GM19438 (cell line): ENCODE data around the gene NTNG1.
"Not testable (repeated sequence)": the region's sequence is repeated elsewhere in the genome, so short reads cannot be mapped to it uniquely, and the experiment has no call there.

Experiments used
- ATAC-seq: cut with Tn5 transposase; IDR thresholded peaks from one replicate; pipeline ENCODE4 v1.9.1; 2021; ENCODE audit warnings: low read depth; ENCODE audit not compliant: unreplicated experiment

Gene NTNG1

GRCh38 chr1:107194380-107194779 lies 53.5 kb downstream of the NTNG1 start:
- ATAC-seq, result no peak

GRCh38 chr1:107195476-107195875 lies 54.6 kb downstream of the NTNG1 start:
- ATAC-seq, result no peak

- ATAC-seq, result peak; percentile 99
Observed at GRCh38 chr1:107196973-107197562, 56.2 kb downstream of the NTNG1 start.

GRCh38 chr1:107198561-107198960 lies 57.7 kb downstream of the NTNG1 start:
- ATAC-seq, result no peak

- ATAC-seq, result no peak
Observed at GRCh38 chr1:107200631-107201030, 59.8 kb downstream of the NTNG1 start.

- ATAC-seq, result no peak
Observed at GRCh38 chr1:107202007-107202406, 61.2 kb downstream of the NTNG1 start.

GRCh38 chr1:107213225-107213624 lies 72.4 kb downstream of the NTNG1 start:
- no peak for ATAC-seq

- ATAC-seq, result no peak
Observed at GRCh38 chr1:107220036-107220435, 79.2 kb downstream of the NTNG1 start.

GRCh38 chr1:107225706-107226105 lies 84.9 kb downstream of the NTNG1 start:
- no peak for ATAC-seq

GRCh38 chr1:107228704-107229371 lies 88.0 kb downstream of the NTNG1 start:
- no peak for ATAC-seq

GRCh38 chr1:107229711-107230110 lies 88.9 kb downstream of the NTNG1 start:
- no peak for ATAC-seq

GRCh38 chr1:107230121-107230520 lies 89.3 kb downstream of the NTNG1 start:
- ATAC-seq, result no peak

GRCh38 chr1:107231291-107231690 lies 90.5 kb downstream of the NTNG1 start:
- no peak for ATAC-seq

- no peak for ATAC-seq
Observed at GRCh38 chr1:107232426-107232825, 91.6 kb downstream of the NTNG1 start.

GRCh38 chr1:107236760-107237159 lies 95.9 kb downstream of the NTNG1 start:
- ATAC-seq, result not testable (repeated sequence)

- no peak for ATAC-seq
Observed at GRCh38 chr1:107243461-107243860, 102.6 kb downstream of the NTNG1 start.

GRCh38 chr1:107244709-107245500 lies 104.1 kb downstream of the NTNG1 start:
- ATAC-seq, result no peak

- peak; percentile 56 for ATAC-seq
Observed at GRCh38 chr1:107246775-107247345, 106.0 kb downstream of the NTNG1 start.

GRCh38 chr1:107247679-107248078 lies 106.8 kb downstream of the NTNG1 start:
- peak; percentile 44 for ATAC-seq

- ATAC-seq, result peak; percentile 50
Observed at GRCh38 chr1:107250169-107250568, 109.3 kb downstream of the NTNG1 start.

- ATAC-seq, result no peak
Observed at GRCh38 chr1:107251083-107251482, 110.2 kb downstream of the NTNG1 start.
